Measurements from ENCODE around the gene RIF1. TPM values are rescaled to one million over a fixed set of nuclear protein-coding genes. Genes with fewer than 3 reads are reported as not detected.

Gene RIF1
- 12.1 TPM for total RNA-seq

- peak; percentile 88 for DNase-seq (ENCODE audit: low spot score)
- peak; percentile 95 for ATAC-seq
Measured at GRCh38 chr2:151409601-151410484, at the start of gene RIF1. TSS of gene RIF1 (plus strand) at chr2:151409902. CDS start at chr2:151410424, 522 bp downstream.

GRCh38 chr2:151361674-151362370 is 47.9 kb upstream of the RIF1 start:
- ATAC-seq: no peak
- DNase-seq (ENCODE audit: low spot score): no peak

GRCh38 chr2:151363709-151364108 is 46.0 kb upstream of the RIF1 start:
- DNase-seq (ENCODE audit: low spot score) (no peak), ATAC-seq (no peak)

- ATAC-seq: no peak
Measured at GRCh38 chr2:151367571-151367970, 42.1 kb upstream of the RIF1 start.

GRCh38 chr2:151374436-151374835 is 35.3 kb upstream of the RIF1 start:
- no peak for DNase-seq (ENCODE audit: low spot score)
- no peak for ATAC-seq

More at GRCh38 chr2:151367571-151367970, 42.1 kb upstream of the RIF1 start:
- DNase-seq (ENCODE audit: low spot score): no peak

GRCh38 chr2:151379169-151379568 is 30.5 kb upstream of the RIF1 start:
- no peak for DNase-seq (ENCODE audit: low spot score)

GRCh38 chr2:151380580-151381235 is 29.0 kb upstream of the RIF1 start:
- no peak for DNase-seq (ENCODE audit: low spot score)

More at GRCh38 chr2:151379169-151379568, 30.5 kb upstream of the RIF1 start:
- ATAC-seq: no peak

GRCh38 chr2:151381266-151381665 is 28.4 kb upstream of the RIF1 start:
- DNase-seq (ENCODE audit: low spot score): no peak
- ATAC-seq: no peak

More at GRCh38 chr2:151380580-151381235, 29.0 kb upstream of the RIF1 start:
- ATAC-seq: no peak

- ATAC-seq: no peak
Measured at GRCh38 chr2:151388011-151388410, 21.7 kb upstream of the RIF1 start.

GRCh38 chr2:151391436-151391835 is 18.3 kb upstream of the RIF1 start:
- no peak for DNase-seq (ENCODE audit: low spot score)
- no peak for ATAC-seq

More at GRCh38 chr2:151388011-151388410, 21.7 kb upstream of the RIF1 start:
- no peak for DNase-seq (ENCODE audit: low spot score)

- DNase-seq (ENCODE audit: low spot score): no peak
- ATAC-seq: no peak
Measured at GRCh38 chr2:151394509-151394908, 15.2 kb upstream of the RIF1 start.

GRCh38 chr2:151395509-151396374 is 14.0 kb upstream of the RIF1 start:
- no peak for DNase-seq (ENCODE audit: low spot score)

GRCh38 chr2:151399981-151400380 is 9.7 kb upstream of the RIF1 start:
- ATAC-seq (no peak), DNase-seq (ENCODE audit: low spot score) (no peak)

More at GRCh38 chr2:151395509-151396374, 14.0 kb upstream of the RIF1 start:
- no peak for ATAC-seq

- no peak for DNase-seq (ENCODE audit: low spot score)
- no peak for ATAC-seq
Measured at GRCh38 chr2:151401149-151401548, 8.6 kb upstream of the RIF1 start.

GRCh38 chr2:151403914-151404313 is 5.8 kb upstream of the RIF1 start:
- ATAC-seq: no peak
- DNase-seq (ENCODE audit: low spot score): no peak

- no peak for ATAC-seq
- no peak for DNase-seq (ENCODE audit: low spot score)
Measured at GRCh38 chr2:151405376-151405775, 4.3 kb upstream of the RIF1 start.

GRCh38 chr2:151407281-151407680 is 2.4 kb upstream of the RIF1 start:
- DNase-seq (ENCODE audit: low spot score) (no peak), ATAC-seq (no peak)

- ATAC-seq (no peak), DNase-seq (ENCODE audit: low spot score) (no peak)
Measured at GRCh38 chr2:151408788-151409600, 708 bp upstream of the RIF1 start.

- no peak for DNase-seq (ENCODE audit: low spot score)
- ATAC-seq: peak; percentile 52
Measured at GRCh38 chr2:151410485-151410834, 758 bp downstream of the RIF1 start.

GRCh38 chr2:151417650-151418049 is 7.9 kb downstream of the RIF1 start:
- DNase-seq (ENCODE audit: low spot score) (no peak), ATAC-seq (no peak)
